ENCODE data around the gene FAM161A.
"Not testable (repeated sequence)": the region's sequence is repeated elsewhere in the genome, so short reads cannot be mapped to it uniquely, and the experiment has no call there.

FAM161A gene

DNA sequence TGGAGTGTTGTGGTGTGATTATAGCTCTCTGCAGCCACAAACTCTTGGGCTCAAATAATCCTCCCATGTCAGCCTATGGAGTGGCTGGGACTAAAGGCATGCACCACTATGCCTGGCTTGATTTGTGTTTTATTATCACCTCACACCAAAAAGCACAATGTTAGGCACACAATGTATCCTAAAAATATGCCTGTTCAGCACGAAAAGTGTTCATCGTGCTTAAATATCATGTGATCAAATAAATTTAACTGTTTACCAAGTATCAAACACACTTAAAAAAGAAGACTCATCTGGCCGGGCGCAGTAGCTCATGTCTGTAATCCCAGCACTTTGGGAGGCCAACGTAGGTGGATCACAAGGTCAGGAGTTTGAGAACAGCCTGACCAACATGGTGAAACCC, 29.0 kb upstream of the FAM161A start:
- H3K27ac ChIP-seq, result no peak overlapping the region
- no peak for TF ChIP-seq ZFX (IDR thresholded peaks at IDR 0.05; ENCODE audit: borderline replicate concordance)
- TF ChIP-seq, protein P1, sequence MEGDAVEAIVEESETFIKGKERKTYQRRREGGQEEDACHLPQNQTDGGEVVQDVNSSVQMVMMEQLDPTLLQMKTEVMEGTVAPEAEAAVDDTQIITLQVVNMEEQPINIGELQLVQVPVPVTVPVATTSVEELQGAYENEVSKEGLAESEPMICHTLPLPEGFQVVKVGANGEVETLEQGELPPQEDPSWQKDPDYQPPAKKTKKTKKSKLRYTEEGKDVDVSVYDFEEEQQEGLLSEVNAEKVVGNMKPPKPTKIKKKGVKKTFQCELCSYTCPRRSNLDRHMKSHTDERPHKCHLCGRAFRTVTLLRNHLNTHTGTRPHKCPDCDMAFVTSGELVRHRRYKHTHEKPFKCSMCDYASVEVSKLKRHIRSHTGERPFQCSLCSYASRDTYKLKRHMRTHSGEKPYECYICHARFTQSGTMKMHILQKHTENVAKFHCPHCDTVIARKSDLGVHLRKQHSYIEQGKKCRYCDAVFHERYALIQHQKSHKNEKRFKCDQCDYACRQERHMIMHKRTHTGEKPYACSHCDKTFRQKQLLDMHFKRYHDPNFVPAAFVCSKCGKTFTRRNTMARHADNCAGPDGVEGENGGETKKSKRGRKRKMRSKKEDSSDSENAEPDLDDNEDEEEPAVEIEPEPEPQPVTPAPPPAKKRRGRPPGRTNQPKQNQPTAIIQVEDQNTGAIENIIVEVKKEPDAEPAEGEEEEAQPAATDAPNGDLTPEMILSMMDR (IDR thresholded peaks at IDR 0.05), result no peak

DNA sequence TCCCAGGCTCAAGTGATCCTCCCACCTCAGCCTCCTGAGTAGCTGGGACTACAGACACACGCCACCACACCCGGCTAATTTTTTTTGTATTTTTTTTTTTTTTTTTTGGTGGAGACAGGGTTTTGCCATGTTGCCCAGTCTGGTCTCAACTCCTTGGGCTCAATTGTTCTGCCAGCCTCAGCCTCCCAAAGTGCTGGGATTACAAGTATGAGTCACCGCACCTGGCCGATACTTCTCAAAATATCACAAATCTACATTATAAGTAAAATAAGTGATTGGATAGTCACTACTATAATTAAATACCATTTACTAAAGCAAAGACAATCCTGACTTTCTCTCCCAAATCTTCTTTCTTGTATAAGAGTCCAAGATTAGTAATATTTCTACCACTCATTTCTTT, 25.5 kb upstream of the FAM161A start:
- not testable (repeated sequence) for H3K27ac ChIP-seq

DNA sequence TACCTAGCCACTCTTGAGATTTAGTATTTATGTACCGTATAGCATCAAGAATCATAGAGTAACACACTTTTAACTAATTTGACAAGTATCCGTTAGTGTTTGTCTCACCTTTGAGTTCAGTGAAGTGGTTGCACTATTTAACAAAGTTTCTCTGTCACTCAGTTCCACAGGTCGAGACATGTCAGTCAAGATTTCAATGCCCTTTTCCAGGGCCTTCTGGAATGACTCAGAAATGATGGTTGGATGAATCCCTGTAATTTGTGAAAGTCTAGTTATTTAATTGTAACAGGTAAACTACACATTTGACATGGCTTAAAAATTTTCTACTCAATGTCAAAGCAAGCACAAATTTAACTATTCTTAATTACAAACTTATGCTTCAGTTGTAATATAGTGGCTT, 24.9 kb upstream of the FAM161A start:
- H3K27ac ChIP-seq, result no peak overlapping the region
- no peak for TF ChIP-seq ZFX (IDR thresholded peaks at IDR 0.05; ENCODE audit: borderline replicate concordance)
- TF ChIP-seq, protein P1 (IDR thresholded peaks at IDR 0.05), result no peak

DNA sequence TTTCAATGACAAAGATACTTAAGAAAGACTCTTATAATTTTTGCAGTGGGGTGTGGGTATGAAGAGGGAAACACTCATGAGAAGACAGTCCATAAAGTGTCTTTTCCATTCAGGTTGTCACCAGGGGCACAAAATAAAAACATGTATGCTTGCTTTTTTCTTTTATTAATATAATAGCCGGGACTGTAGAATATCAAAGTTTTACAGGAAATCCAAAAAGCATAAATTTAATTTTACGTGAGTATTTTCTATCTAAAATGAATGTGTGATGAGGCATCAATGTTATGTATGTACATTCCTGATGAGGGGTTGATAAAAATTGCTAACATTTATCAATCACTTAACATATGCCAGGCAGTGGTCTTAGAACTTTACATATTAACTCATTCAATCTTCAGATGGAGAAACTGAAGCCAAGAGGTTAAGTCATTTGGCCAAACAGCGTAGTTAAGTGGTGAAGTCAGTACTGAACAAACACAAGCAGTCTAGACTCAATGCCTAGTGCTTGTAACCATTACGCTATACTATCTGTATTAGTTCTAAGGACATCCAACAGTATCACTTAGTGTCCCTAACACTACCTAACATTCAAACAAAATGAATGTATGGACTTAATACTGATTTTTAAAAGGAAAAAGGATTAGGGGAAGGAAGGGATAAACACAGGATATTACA, 23.8 kb upstream of the FAM161A start:
- no peak for TF ChIP-seq ZFX (IDR thresholded peaks at IDR 0.05; ENCODE audit: borderline replicate concordance)
- TF ChIP-seq, protein P1 (IDR thresholded peaks at IDR 0.05), result no peak
- H3K27ac ChIP-seq, result no peak overlapping the region

DNA sequence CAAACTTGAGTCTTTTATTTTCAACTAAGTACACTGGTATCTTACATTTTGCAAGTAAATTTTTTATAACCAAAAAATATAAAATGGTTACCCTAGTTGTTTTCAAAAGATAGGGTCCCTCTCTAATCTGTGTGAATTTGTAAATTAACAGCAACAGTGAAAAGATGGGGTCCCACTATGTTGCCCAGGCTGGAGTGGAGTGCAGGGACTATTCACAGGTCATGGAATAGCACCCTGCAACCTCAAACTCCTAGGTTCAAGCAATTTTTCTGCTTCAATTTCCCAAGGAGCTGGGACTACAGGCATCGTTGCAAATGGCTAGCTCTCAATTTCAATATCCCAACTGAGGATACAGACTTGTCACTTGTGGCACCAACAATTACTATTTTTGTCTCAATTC, 22.5 kb upstream of the FAM161A start:
- H3K27ac ChIP-seq, result no peak overlapping the region
- TF ChIP-seq, protein P1 (IDR thresholded peaks at IDR 0.05), result no peak
- no peak for TF ChIP-seq ZFX (IDR thresholded peaks at IDR 0.05; ENCODE audit: borderline replicate concordance)

DNA sequence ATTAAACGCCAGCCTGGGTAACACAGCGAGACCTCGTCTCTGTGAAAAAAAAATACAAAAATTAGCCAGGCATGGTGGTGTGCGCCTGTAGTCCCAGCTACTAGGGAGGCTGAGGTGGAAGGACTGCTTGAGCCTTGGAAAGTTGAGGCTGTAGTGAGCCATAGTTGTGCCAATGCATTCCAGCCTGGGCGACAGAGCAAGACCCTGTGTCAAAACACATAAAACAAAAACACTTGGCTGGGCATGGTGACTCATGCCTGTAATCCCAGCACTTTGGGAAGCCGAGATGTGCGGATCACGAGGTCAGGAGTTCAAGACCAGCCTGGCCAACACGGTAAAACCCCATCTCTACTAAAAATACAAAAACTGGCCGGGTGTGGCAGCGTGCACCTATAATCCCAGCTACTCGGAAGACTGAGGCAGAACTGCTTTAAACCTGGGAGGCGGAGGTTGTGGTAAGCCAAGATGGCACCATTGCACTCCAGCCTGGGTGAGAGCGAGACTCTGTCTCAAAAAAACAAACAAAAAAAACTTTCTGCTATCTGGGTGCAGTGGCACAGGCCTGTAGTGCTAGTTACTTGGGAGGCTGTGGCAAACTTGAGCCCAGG, 12.7 kb upstream of the FAM161A start:
- H3K27ac ChIP-seq, result not testable (repeated sequence)

DNA sequence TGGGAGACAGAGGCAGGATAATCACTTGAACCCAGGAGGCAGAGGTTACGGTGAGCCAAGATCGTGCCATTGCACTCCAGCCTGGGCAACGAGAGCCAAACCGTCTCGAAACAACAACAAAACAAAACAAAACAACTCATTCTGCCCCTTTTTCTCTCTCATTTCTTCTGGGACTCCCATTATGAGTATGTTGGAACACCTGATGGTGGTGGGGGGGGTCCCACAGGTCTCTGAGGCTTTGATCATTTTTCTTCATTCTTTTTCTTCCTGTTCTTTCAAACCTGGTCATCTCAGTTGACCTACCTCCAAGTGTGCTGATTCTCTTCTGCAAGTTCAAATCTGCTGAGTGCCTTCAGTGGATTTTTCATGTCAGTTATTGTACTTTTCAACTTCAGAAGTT, 8.2 kb upstream of the FAM161A start:
- no peak overlapping the region for H3K27ac ChIP-seq
- TF ChIP-seq, protein P1 (IDR thresholded peaks at IDR 0.05), result no peak
- TF ChIP-seq ZFX (IDR thresholded peaks at IDR 0.05; ENCODE audit: borderline replicate concordance), result no peak

DNA sequence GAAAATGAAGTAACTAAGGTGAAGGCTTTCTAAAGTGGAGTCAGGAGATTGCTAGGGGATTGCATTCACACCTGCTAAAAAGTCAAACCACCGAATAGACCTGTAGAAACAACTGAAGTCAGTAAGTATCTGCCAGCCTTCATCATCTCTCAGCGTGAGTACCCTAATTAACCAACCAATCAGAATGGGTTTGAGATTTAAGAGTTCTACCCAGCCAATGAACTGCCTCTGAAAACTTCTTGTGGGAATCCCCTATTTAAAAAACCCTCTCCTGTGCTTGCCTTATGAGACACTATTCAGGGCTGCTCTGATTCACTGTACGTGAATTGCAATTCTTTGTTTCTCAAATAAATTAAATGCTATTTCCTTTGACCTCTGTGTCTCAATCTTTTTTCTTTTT, 3.4 kb upstream of the FAM161A start:
- TF ChIP-seq ZFX (IDR thresholded peaks at IDR 0.05; ENCODE audit: borderline replicate concordance), result no peak
- TF ChIP-seq, protein P1 (IDR thresholded peaks at IDR 0.05), result no peak
- H3K27ac ChIP-seq, result no peak overlapping the region
